Vagina (tissue), 2 donors: ENCODE results near the gene CENPVL2. TPM values are rescaled to one million over a fixed set of nuclear protein-coding genes. Genes with fewer than 3 reads are reported as not detected.
A peak's percentile ranks its signal among the peaks of the same experiment; 100 is the strongest.
"Not testable (repeated sequence)": the region's sequence is repeated elsewhere in the genome, so short reads cannot be mapped to it uniquely, and the experiment has no call there.

ENCODE experiments used
- DNase-seq, 2 donors: peaks; one replicate each; pipeline ENCODE4 v3.0.0-alpha.2; 2017; ENCODE audit errors: extremely low spot score in 2 of 2
- H3K27ac ChIP-seq: fragments of 200-600 bp; sonication (generic); one replicate; pipeline ENCODE4 v1.5.1; 2019
- H3K27me3 ChIP-seq: fragments of 200-600 bp; sonication (generic); one replicate; pipeline ENCODE4 v1.5.1; 2019
- H3K36me3 ChIP-seq, 2 donors: fragments of 200-600 bp; sonication (generic); one replicate each; pipeline ENCODE4 v1.5.1; 2017 to 2019
- H3K4me1 ChIP-seq: fragments of 200-600 bp; sonication (generic); one replicate; pipeline ENCODE4 v1.5.1; 2019
- H3K4me3 ChIP-seq, 2 donors: fragments of 200-600 bp; sonication (generic); 1 replicate in 1 of 2; 2 replicates in 1 of 2; pipeline ENCODE4 v1.5.1; 2016 to 2019
- H3K9me3 ChIP-seq: fragments of 200-600 bp; sonication (generic); one replicate; pipeline ENCODE4 v1.5.1; 2019
- POLR2A ChIP-seq, 2 donors: fragments of 450-650 bp; IDR thresholded peaks; one replicate each; pipeline ENCODE4 v1.6.1; 2017; ENCODE audit warnings: antibody characterized with exemption in 2 of 2, mild to moderate bottlenecking in 2 of 2, moderate library complexity in 2 of 2
- POLR2AphosphoS5 ChIP-seq, 2 donors: sonication (generic); formaldehyde crosslinking; IDR thresholded peaks; one replicate each; pipeline ENCODE4 v1.9.0; 2017; ENCODE audit warnings: antibody characterized with exemption in 2 of 2, mild to moderate bottlenecking in 2 of 2, low read depth in 1 of 2; ENCODE audit not compliant: insufficient read depth in 1 of 2
- intact Hi-C: fragments of 100-400 bp; cut with DNase I; formaldehyde crosslinking; loops from one replicate; pipeline ENCODE4 v1.15.1; 2023
- total RNA-seq: library from RNA; depleted of rRNA; stranded (reverse); fragments of >200 nt; gene quantifications from one replicate; pipeline ENCODE4 v1.2.3, GENCODE V29; 2016
- TF ChIP-seq, protein P1 (sequence below), 3 experiments: fragments of 450-650 bp in 2 of 3; fragments of 200-600 bp in 1 of 3; sonication (generic) in 1 of 3; IDR thresholded peaks; one replicate each; pipeline ENCODE4 v1.5.1; 2017 to 2019; ENCODE audit warnings: antibody characterized with exemption in 3 of 3, mild to moderate bottlenecking in 2 of 3, moderate library complexity in 2 of 3

The CENPVL2 gene
- not detected for total RNA-seq

DNA sequence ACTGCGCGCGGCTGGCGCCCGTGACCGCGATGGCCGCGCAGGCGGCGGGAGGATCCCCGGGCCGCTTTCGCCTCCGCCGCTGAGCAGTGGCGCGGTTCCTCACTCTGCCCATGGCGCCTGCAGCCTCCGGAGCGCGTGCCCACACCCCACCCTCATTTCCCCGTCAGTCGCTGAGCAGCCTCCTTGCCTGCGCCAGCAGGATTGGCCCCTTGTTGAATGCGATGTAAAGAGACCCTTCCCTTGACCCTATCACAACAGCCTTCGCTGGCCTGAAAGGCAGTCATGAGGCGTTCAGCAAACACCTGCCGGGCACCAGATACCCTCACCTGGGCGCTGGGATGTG lies at the start of gene CENPVL2:
CENPVL2 (minus strand) TSS at position 112 of the 343 bp plus-strand sequence; CDS start at position 112, 0 bp downstream.
- DNase-seq, H3K27ac ChIP-seq, intact Hi-C loops, H3K36me3 ChIP-seq, H3K4me1 ChIP-seq, H3K27me3 ChIP-seq, H3K4me3 ChIP-seq, H3K9me3 ChIP-seq: not testable (repeated sequence)

DNA sequence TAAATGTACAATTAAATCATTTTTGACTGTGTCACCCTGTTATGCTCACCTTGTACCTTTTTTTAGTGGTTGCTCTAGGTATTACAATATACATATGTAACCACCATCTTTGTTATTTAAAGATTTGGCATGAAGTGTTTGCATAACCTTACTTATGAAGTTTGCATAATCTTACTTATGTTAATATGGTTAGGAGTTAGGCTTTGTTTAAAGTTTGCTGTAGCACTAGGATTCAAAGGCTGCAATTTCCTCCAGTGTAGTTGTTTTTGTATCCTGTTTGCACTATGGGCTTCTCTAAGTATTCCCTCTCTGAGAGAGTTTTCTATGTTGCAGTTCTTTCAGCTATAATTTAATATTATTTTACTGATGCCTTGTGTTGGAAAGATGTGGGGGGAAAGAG lies 45.6 kb upstream of the CENPVL2 start:
- intact Hi-C loops: no loop called here
- H3K4me3 ChIP-seq: no peak overlapping the region
- no peak for TF ChIP-seq POLR2A (IDR thresholded peaks at IDR 0.05)
- TF ChIP-seq, protein P1, sequence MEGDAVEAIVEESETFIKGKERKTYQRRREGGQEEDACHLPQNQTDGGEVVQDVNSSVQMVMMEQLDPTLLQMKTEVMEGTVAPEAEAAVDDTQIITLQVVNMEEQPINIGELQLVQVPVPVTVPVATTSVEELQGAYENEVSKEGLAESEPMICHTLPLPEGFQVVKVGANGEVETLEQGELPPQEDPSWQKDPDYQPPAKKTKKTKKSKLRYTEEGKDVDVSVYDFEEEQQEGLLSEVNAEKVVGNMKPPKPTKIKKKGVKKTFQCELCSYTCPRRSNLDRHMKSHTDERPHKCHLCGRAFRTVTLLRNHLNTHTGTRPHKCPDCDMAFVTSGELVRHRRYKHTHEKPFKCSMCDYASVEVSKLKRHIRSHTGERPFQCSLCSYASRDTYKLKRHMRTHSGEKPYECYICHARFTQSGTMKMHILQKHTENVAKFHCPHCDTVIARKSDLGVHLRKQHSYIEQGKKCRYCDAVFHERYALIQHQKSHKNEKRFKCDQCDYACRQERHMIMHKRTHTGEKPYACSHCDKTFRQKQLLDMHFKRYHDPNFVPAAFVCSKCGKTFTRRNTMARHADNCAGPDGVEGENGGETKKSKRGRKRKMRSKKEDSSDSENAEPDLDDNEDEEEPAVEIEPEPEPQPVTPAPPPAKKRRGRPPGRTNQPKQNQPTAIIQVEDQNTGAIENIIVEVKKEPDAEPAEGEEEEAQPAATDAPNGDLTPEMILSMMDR (IDR thresholded peaks at IDR 0.05): no peak
- no peak for TF ChIP-seq POLR2AphosphoS5 (IDR thresholded peaks at IDR 0.05; ENCODE audit: insufficient read depth in 1 of 2, low read depth in 1 of 2)
- no peak for DNase-seq
- no peak overlapping the region for H3K27ac ChIP-seq
- no peaks in the 10 kb centered on the region for H3K4me1 ChIP-seq
- no peaks in the 10 kb centered on the region for H3K9me3 ChIP-seq
- H3K27me3 ChIP-seq: no peaks in the 10 kb centered on the region
- no peaks in the 10 kb centered on the region for H3K36me3 ChIP-seq

DNA sequence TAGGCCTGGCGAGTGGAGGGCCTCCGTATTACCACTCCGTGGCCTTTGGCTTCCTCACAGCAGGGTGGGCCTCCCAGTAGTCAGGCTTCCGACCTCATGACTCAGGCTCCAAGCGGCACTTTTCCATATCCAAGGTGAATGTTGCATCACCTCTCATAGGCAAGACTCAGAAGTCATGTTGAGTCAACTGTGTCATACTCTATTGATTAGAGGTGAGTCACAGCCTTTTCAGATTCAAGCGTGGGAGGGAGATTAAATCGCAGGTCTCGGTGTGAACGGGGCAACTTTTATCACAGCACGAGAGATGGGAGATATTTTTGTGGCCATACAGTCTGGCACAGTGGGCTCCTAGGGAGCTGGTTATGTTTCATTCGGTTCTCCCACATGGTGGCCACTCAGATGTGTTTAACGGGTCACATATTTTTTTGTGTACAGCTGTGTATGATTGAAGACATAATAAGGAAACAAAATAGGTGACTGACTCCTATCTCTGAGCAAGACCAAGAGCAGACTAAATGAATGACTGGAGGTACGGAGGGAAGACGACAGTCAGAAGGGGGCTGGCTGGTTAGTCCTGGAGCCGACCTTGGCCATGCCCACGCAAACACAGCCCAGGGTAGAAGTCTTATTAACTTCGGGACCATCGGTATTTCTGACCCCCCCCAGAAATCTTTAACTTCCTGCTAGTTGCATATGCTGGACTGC lies 30.5 kb upstream of the CENPVL2 start:
- H3K9me3 ChIP-seq, intact Hi-C loops, DNase-seq, H3K4me1 ChIP-seq, H3K4me3 ChIP-seq, H3K27me3 ChIP-seq, H3K27ac ChIP-seq, H3K36me3 ChIP-seq: not testable (repeated sequence)

DNA sequence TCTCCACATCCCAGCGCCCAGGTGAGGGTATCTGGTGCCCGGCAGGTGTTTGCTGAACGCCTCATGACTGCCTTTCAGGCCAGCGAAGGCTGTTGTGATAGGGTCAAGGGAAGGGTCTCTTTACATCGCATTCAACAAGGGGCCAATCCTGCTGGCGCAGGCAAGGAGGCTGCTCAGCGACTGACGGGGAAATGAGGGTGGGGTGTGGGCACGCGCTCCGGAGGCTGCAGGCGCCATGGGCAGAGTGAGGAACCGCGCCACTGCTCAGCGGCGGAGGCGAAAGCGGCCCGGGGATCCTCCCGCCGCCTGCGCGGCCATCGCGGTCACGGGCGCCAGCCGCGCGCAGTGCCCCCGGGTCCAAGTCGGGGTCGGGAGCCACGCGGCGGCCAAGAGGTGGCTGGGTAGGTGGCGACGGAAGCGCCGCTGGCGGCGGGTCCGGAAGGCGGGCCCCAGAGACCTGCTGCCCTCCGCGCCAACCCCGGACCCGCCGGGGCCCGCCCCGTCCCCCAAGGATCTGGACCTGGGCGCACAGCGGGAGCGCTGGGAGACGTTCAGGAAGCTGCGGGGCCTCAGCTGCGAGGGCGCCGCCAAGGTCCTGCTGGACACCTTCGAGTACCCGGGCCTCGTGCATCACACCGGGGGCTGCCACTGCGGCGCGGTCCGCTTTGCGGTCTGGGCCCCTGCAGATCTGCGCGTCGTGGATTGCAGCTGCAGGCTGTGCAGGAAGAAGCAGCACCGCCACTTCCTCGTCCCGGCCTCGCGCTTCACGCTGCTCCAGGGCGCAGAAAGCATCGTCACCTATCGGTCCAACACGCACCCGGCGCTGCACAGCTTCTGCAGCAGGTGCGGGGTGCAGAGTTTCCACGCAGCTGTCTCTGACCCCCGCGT lies 27.9 kb upstream of the CENPVL2 start, which contains the start of gene CENPVL1:
CENPVL1 (plus strand) TSS at position 236 of the 888 bp plus-strand sequence; CDS start at position 236, 0 bp downstream.
- H3K36me3 ChIP-seq, DNase-seq, H3K4me3 ChIP-seq, intact Hi-C loops, H3K9me3 ChIP-seq, H3K27ac ChIP-seq, H3K4me1 ChIP-seq, H3K27me3 ChIP-seq: not testable (repeated sequence)

DNA sequence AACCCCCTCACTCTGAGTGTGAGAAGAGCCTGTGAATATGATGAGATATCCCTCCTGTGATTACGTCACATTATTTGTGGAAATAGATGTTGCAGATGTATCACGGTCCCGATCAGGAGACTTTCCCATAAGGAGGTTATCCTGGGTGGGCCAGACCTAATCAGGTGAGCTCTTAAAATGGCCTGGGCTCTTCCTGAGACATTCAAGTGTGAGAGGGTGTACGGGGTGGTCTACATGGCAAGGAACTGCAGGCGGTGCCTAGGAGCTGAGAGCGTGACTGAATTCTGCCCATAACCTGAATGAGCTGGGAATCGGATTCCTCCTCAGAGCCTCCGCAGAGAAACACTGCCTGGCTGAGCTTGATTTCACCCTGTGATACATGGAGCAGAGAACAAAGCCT lies 14.8 kb upstream of the CENPVL2 start:
- peak in 1 of 2 donors; percentile 20 for DNase-seq
- no peak overlapping the region for H3K27ac ChIP-seq
- intact Hi-C loops: no loop called here

DNA sequence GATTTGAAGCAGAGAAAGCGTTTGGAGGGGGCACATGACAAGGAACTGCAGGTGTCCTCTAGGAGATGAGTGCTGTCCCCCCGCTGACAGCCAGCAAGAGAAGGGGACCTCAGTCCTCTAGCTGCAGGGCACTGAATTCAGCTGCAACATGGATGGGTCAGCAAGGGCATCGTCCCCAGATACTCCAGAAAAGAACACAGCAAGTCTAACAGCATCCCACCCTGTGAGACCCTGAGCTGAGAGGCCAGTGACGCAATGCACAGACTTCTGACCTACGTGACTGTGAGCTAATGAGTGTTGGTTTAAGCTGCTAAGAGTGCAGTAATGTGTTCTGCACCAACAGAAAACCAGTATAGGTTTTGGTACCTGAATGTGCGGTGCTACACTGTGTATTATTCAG lies 11.6 kb upstream of the CENPVL2 start:
- Histone ChIP-seq H3K9me3 (no peaks in the 10 kb centered on the region), H3K27me3 (no peaks in the 10 kb centered on the region), H3K4me1 (no peaks in the 10 kb centered on the region), H3K27ac (no peak overlapping the region), H3K4me3 (no peak overlapping the region), H3K36me3 (no peaks in the 10 kb centered on the region)
- DNase-seq: peak in 1 of 2 donors; percentile 69
- TF ChIP-seq, protein P1 (IDR thresholded peaks at IDR 0.05): no peak
- TF ChIP-seq POLR2A (IDR thresholded peaks at IDR 0.05) (no peak), POLR2AphosphoS5 (IDR thresholded peaks at IDR 0.05; ENCODE audit: insufficient read depth in 1 of 2, low read depth in 1 of 2) (no peak)
- intact Hi-C loops: no loop called here

More for the DNA sequence above, 14.8 kb upstream of the CENPVL2 start:
- no peaks in the 10 kb centered on the region for H3K36me3 ChIP-seq
- no peak for TF ChIP-seq POLR2A (IDR thresholded peaks at IDR 0.05)
- TF ChIP-seq, protein P1 (IDR thresholded peaks at IDR 0.05): no peak
- no peak for TF ChIP-seq POLR2AphosphoS5 (IDR thresholded peaks at IDR 0.05; ENCODE audit: insufficient read depth in 1 of 2, low read depth in 1 of 2)
- no peaks in the 10 kb centered on the region for H3K9me3 ChIP-seq
- H3K27me3 ChIP-seq: no peaks in the 10 kb centered on the region
- no peak overlapping the region for H3K4me3 ChIP-seq
- no peaks in the 10 kb centered on the region for H3K4me1 ChIP-seq

DNA sequence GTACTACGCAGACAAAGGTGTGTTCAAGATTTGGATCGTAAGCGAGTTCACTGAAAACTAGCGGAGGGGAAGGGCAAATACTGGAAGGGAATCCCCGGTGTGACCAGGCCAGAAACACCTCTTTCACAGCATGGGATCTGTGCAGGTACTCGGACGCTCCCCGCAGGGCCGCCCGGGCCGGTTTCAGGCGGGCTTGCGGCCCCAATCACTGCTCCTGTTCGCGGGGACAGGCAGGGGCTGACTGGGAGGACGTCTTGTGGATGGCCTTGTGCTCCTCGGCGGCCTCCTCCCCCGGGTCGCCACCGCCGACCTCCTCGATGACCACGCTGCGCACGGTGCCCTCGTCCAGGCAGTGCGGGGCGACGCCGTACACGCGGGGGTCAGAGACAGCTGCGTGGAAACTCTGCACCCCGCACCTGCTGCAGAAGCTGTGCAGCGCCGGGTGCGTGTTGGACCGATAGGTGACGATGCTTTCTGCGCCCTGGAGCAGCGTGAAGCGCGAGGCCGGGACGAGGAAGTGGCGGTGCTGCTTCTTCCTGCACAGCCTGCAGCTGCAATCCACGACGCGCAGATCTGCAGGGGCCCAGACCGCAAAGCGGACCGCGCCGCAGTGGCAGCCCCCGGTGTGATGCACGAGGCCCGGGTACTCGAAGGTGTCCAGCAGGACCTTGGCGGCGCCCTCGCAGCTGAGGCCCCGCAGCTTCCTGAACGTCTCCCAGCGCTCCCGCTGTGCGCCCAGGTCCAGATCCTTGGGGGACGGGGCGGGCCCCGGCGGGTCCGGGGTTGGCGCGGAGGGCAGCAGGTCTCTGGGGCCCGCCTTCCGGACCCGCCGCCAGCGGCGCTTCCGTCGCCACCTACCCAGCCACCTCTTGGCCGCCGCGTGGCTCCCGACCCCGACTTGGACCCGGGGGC lies 567 bp downstream of the CENPVL2 start:
- H3K4me3 ChIP-seq, H3K27me3 ChIP-seq, intact Hi-C loops, H3K36me3 ChIP-seq, H3K27ac ChIP-seq, H3K9me3 ChIP-seq, H3K4me1 ChIP-seq, DNase-seq: not testable (repeated sequence)

DNA sequence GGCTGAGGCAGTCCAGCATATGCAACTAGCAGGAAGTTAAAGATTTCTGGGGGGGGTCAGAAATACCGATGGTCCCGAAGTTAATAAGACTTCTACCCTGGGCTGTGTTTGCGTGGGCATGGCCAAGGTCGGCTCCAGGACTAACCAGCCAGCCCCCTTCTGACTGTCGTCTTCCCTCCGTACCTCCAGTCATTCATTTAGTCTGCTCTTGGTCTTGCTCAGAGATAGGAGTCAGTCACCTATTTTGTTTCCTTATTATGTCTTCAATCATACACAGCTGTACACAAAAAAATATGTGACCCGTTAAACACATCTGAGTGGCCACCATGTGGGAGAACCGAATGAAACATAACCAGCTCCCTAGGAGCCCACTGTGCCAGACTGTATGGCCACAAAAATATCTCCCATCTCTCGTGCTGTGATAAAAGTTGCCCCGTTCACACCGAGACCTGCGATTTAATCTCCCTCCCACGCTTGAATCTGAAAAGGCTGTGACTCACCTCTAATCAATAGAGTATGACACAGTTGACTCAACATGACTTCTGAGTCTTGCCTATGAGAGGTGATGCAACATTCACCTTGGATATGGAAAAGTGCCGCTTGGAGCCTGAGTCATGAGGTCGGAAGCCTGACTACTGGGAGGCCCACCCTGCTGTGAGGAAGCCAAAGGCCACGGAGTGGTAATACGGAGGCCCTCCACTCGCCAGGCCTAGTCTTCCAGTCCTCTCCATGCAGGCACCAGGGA lies 2.8 kb downstream of the CENPVL2 start:
- intact Hi-C loops, DNase-seq, H3K9me3 ChIP-seq, H3K27ac ChIP-seq, H3K4me3 ChIP-seq, H3K4me1 ChIP-seq, H3K36me3 ChIP-seq, H3K27me3 ChIP-seq: not testable (repeated sequence)
